ENCODE data around the gene DMD.

Gene DMD

GRCh38 chrX:32525234-32525633 is 686.1 kb downstream of the DMD start:
- ChIA-PET CTCF (no interaction called here), POLR2A (no interaction called here)
- no peak for DNase-seq (ENCODE audit: extremely low spot score)
- TF ChIP-seq CTCF (IDR thresholded peaks at IDR 0.05; ENCODE audit: control extremely low read depth, extremely low read depth, low read depth, missing control alignments), result no peak

GRCh38 chrX:32524385-32524784 is 687.0 kb downstream of the DMD start:
- POLR2A ChIA-PET, result no interaction called here
- CTCF ChIA-PET, result no interaction called here
- TF ChIP-seq CTCF (IDR thresholded peaks at IDR 0.05; ENCODE audit: control extremely low read depth, extremely low read depth, low read depth, missing control alignments), result no peak
- DNase-seq (ENCODE audit: extremely low spot score), result no peak

GRCh38 chrX:32520789-32521188 is 690.6 kb downstream of the DMD start:
- ChIA-PET CTCF (no interaction called here), POLR2A (no interaction called here)
- TF ChIP-seq CTCF (IDR thresholded peaks at IDR 0.05; ENCODE audit: control extremely low read depth, extremely low read depth, low read depth, missing control alignments), result no peak
- DNase-seq (ENCODE audit: extremely low spot score), result no peak

GRCh38 chrX:32514986-32515385 is 696.4 kb downstream of the DMD start:
- TF ChIP-seq CTCF (IDR thresholded peaks at IDR 0.05; ENCODE audit: control extremely low read depth, extremely low read depth, low read depth, missing control alignments), result no peak
- peak; percentile 8 for DNase-seq (ENCODE audit: extremely low spot score)
- ChIA-PET POLR2A (no interaction called here), CTCF (no interaction called here)

GRCh38 chrX:32501606-32502005 is 709.7 kb downstream of the DMD start:
- TF ChIP-seq CTCF (IDR thresholded peaks at IDR 0.05; ENCODE audit: control extremely low read depth, extremely low read depth, low read depth, missing control alignments), result no peak
- ChIA-PET CTCF (no interaction called here), POLR2A (no interaction called here)
- no peak for DNase-seq (ENCODE audit: extremely low spot score)

- no peak for TF ChIP-seq CTCF (IDR thresholded peaks at IDR 0.05; ENCODE audit: control extremely low read depth, extremely low read depth, low read depth, missing control alignments)
- POLR2A ChIA-PET, result no interaction called here
Measured at GRCh38 chrX:32496671-32497070, 714.7 kb downstream of the DMD start.

GRCh38 chrX:32495855-32496254 is 715.5 kb downstream of the DMD start:
- CTCF ChIA-PET, result no interaction called here
- POLR2A ChIA-PET, result no interaction called here
- no peak for DNase-seq (ENCODE audit: extremely low spot score)
- TF ChIP-seq CTCF (IDR thresholded peaks at IDR 0.05; ENCODE audit: control extremely low read depth, extremely low read depth, low read depth, missing control alignments), result no peak

More at GRCh38 chrX:32496671-32497070, 714.7 kb downstream of the DMD start:
- CTCF ChIA-PET, result no interaction called here
- DNase-seq (ENCODE audit: extremely low spot score), result no peak

All from GM10248 (cell line).